K562 (cell line): ENCODE measurements around the gene ECD. TPM values are rescaled to one million over a fixed set of nuclear protein-coding genes. Genes with fewer than 3 reads are reported as not detected.

ENCODE experiments used
- ATAC-seq: fragments of 200-7000 bp; cut with Tn5 transposase; 3 replicates; pipeline ENCODE4 v1.9.1; 2020; ENCODE audit warnings: moderate library complexity
- BruUV-seq: library from RNA; stranded (reverse); fragments of 400-500 nt; replicated peaks from 2 replicates; lab custom pipeline; 2021; lab: Mats Ljungman, UMichigan
- CTCF ChIA-PET: fragments of 300-600 bp; formaldehyde crosslinking; extraction: SDS; loops from one replicate; lab custom pipeline; 2021; ENCODE audit warnings: low intra/inter-chr PET ratio; lab: Yijun Ruan, JAX
- POLR2A ChIA-PET: fragments of 300-600, 350-650 bp; sonication (Branson Sonifier 250); formaldehyde crosslinking; extraction: SDS; loops from one replicate; lab custom pipeline; 2021; ENCODE audit warnings: antibody characterized with exemption, inconsistent platforms; lab: Yijun Ruan, JAX
- DNase-seq, 4 experiments: peaks; one replicate each; pipeline versions ENCODE4 v3.0.0 to v3.0.0-alpha.2; 2011 to 2018; ENCODE audit warnings: low spot score in 3 of 4, mixed read lengths in 3 of 4; ENCODE audit errors: extremely low read depth in 1 of 4
- FAIRE-seq: peaks from 2 replicates; lab custom pipeline; 2011; peaks lifted over from hg19 to GRCh38; lab: Jason Lieb, UNC
- H2AFZ ChIP-seq: 2 replicates; pipeline ENCODE4 v1.6.0; 2011; ENCODE audit warnings: low read depth, low read length, control low read depth, inconsistent platforms
- H3K27ac ChIP-seq: fragments of 200-600 bp; 3 replicates; pipeline ENCODE4 v1.8.0; 2011; ENCODE audit warnings: low read depth, mild to moderate bottlenecking, control low read depth, inconsistent platforms, low read length, moderate library complexity, mixed read lengths; ENCODE audit errors: extremely low read depth
- H3K27me3 ChIP-seq, 2 experiments: fragments of 300-600 bp in 1 of 2; 2 replicates in 1 of 2; 3 replicates in 1 of 2; pipeline versions ENCODE4 v1.6.0 to v1.8.0; 2011; ENCODE audit warnings: inconsistent platforms in 2 of 2, low read length in 2 of 2, mild to moderate bottlenecking in 1 of 2, mixed read lengths in 1 of 2, moderate library complexity in 1 of 2; ENCODE audit not compliant: control insufficient read depth in 2 of 2, insufficient read depth in 2 of 2
- H3K36me3 ChIP-seq: fragments of 300-600 bp; 3 replicates; pipeline ENCODE4 v1.8.0; 2011; ENCODE audit warnings: mild to moderate bottlenecking, low read length, inconsistent platforms; ENCODE audit not compliant: control insufficient read depth, insufficient read depth
- H3K4me1 ChIP-seq, 2 experiments: fragments of 200-600 bp in 1 of 2; replicated peaks in 1 of 2; 2 replicates in 1 of 2; 3 replicates in 1 of 2; pipeline versions ENCODE4 v1.5.1 to v1.8.0; 2011; ENCODE audit warnings: inconsistent platforms in 2 of 2, low read length in 2 of 2, mild to moderate bottlenecking in 1 of 2, mixed read lengths in 1 of 2, moderate library complexity in 1 of 2; ENCODE audit not compliant: control insufficient read depth in 2 of 2, insufficient read depth in 2 of 2
- H3K4me2 ChIP-seq: 2 replicates; pipeline ENCODE4 v1.6.1; 2011; ENCODE audit warnings: low read length, control low read depth, inconsistent platforms, mixed read lengths; ENCODE audit not compliant: insufficient read depth
- H3K4me3 ChIP-seq: fragments of 200-600 bp; sonication (generic), shearing (Covaris generic); 2 replicates; pipeline ENCODE4 v1.5.1; 2016; ENCODE audit warnings: control low read depth, inconsistent platforms
- H3K79me2 ChIP-seq: fragments of 200-600 bp; 3 replicates; pipeline ENCODE4 v1.8.0; 2011; ENCODE audit warnings: low read length, inconsistent platforms; ENCODE audit not compliant: control insufficient read depth, insufficient read depth
- H3K9ac ChIP-seq, 2 experiments: 2 replicates each; pipeline versions ENCODE4 v1.6.0 to v1.6.1; 2011; ENCODE audit warnings: low read depth in 2 of 2, low read length in 2 of 2, control low read depth in 1 of 2, inconsistent platforms in 1 of 2, mild to moderate bottlenecking in 1 of 2, mixed read lengths in 1 of 2; ENCODE audit not compliant: insufficient read depth in 1 of 2
- H3K9me1 ChIP-seq: one replicate; pipeline ENCODE4 v1.6.0; 2011; ENCODE audit warnings: inconsistent platforms, mild to moderate bottlenecking, low read length, moderate library complexity; ENCODE audit not compliant: control insufficient read depth, insufficient read depth
- H3K9me3 ChIP-seq: replicated peaks from 2 replicates; pipeline ENCODE4 v1.5.1; 2011; ENCODE audit warnings: low read depth, low read length, inconsistent platforms; ENCODE audit not compliant: control insufficient read depth, insufficient read depth
- H4K20me1 ChIP-seq: replicated peaks from 2 replicates; pipeline ENCODE4 v1.6.1; 2011; ENCODE audit warnings: low read length, inconsistent platforms, mixed read lengths; ENCODE audit not compliant: control insufficient read depth, insufficient read depth
- CREB3 ChIP-seq: fragments of 450-650 bp; conservative IDR thresholded peaks from 2 replicates; pipeline ENCODE4 v1.6.1; 2016; ENCODE audit warnings: missing genetic modification characterization, low read depth, mild to moderate bottlenecking, missing compliant biosample characterization, moderate library complexity
- DNMT1 ChIP-seq: fragments of 450-650 bp; IDR thresholded peaks from 2 replicates; pipeline ENCODE4 v1.6.1; 2016; ENCODE audit warnings: antibody characterized with exemption, mild to moderate bottlenecking
- FOSL1 ChIP-seq: fragments of 200-800 bp; sonication (Bioruptor generic); conservative IDR thresholded peaks from 2 replicates; pipeline ENCODE4 v1.6.1; 2016; ENCODE audit warnings: missing genetic modification characterization, missing compliant biosample characterization
- JUN ChIP-seq, 2 experiments: sonication (generic) in 1 of 2; formaldehyde crosslinking in 1 of 2; IDR thresholded peaks; 2 replicates each; pipeline versions ENCODE4 v1.6.1 to v1.8.0; 2012 to 2022; ENCODE audit warnings: borderline replicate concordance in 2 of 2, mild to moderate bottlenecking in 2 of 2, improper control_type of control experiment in 1 of 2, low read depth in 1 of 2, low read length in 1 of 2, missing genetic modification reagents in 1 of 2
- JUND ChIP-seq, 2 experiments: IDR thresholded peaks; 2 replicates in 1 of 2; 3 replicates in 1 of 2; pipeline ENCODE4 v1.6.1; 2011; ENCODE audit warnings: borderline replicate concordance in 2 of 2, low read depth in 2 of 2, low read length in 2 of 2, improper control_type of control experiment in 1 of 2, missing biosample characterization in 1 of 2, missing genetic modification characterization in 1 of 2, missing genetic modification reagents in 1 of 2
- MEF2A ChIP-seq: IDR thresholded peaks from 2 replicates; pipeline ENCODE4 v1.6.1; 2011; ENCODE audit warnings: low read depth, mild to moderate bottlenecking, low read length, moderate library complexity; ENCODE audit not compliant: control insufficient read depth
- OTX1 ChIP-seq: fragments of 450-650 bp; formaldehyde crosslinking; IDR thresholded peaks from 2 replicates; pipeline ENCODE4 v1.4.0; 2022; ENCODE audit warnings: mild to moderate bottlenecking
- POLR2AphosphoS2 ChIP-seq: IDR thresholded peaks from 2 replicates; pipeline ENCODE4 v1.6.1; 2012; ENCODE audit warnings: low read length, improper control_type of control experiment
- PTRF ChIP-seq: fragments of 450-650 bp; IDR thresholded peaks from 2 replicates; pipeline ENCODE4 v1.6.1; 2016; ENCODE audit warnings: mild to moderate bottlenecking, missing genetic modification characterization, missing compliant biosample characterization
- SIN3A ChIP-seq, 2 experiments: fragments of 150-350 bp in 1 of 2; IDR thresholded peaks; 2 replicates each; pipeline ENCODE4 v1.6.1; 2011 to 2016; ENCODE audit warnings: borderline replicate concordance in 2 of 2, low read depth in 2 of 2, low read length in 2 of 2, mild to moderate bottlenecking in 2 of 2, moderate library complexity in 2 of 2; ENCODE audit not compliant: control insufficient read depth in 1 of 2
- SMARCE1 ChIP-seq: fragments of 450-650 bp; IDR thresholded peaks from 2 replicates; pipeline ENCODE4 v1.7.1; 2016; ENCODE audit warnings: mild to moderate bottlenecking
- SP1 ChIP-seq: sonication (generic); formaldehyde crosslinking; IDR thresholded peaks from 2 replicates; pipeline ENCODE4 v1.8.1; 2022; ENCODE audit warnings: mild to moderate bottlenecking, missing genetic modification reagents
- TBP ChIP-seq: optimal IDR thresholded peaks from 2 replicates; pipeline ENCODE3; 2011; ENCODE audit warnings: low read depth, low read length, improper control_type of control experiment
- THAP7 ChIP-seq: fragments of 250-450 bp; sonication (Bioruptor Pico); IDR thresholded peaks from 2 replicates; pipeline ENCODE4 v1.5.0; 2021
- ZNF12 ChIP-seq: sonication (generic); formaldehyde crosslinking; IDR thresholded peaks from 2 replicates; pipeline ENCODE4 v1.4.0; 2020; ENCODE audit warnings: mild to moderate bottlenecking, missing genetic modification reagents
- ZNF778 ChIP-seq: fragments of 450-650 bp; formaldehyde crosslinking; IDR thresholded peaks from 2 replicates; pipeline ENCODE4 v1.4.0; 2020; ENCODE audit warnings: mild to moderate bottlenecking, moderate library complexity
- WGBS: fragments of 100-300 bp; shearing (Covaris generic); methylation state at CpG from one replicate; pipeline ENCODE4 v1.1.6; 2016; ENCODE audit warnings: low coverage, mixed read lengths; ENCODE audit not compliant: insufficient coverage; ENCODE audit errors: missing lambda C conversion rate; 5-methylcytosine and 5-hydroxymethylcytosine counted together
- in situ Hi-C: fragments of 300-500 bp; cut with MboI; formaldehyde crosslinking; loops from 4 replicates; pipeline ENCODE4 v1.15.0; 2018; ENCODE audit warnings: inconsistent platforms, mixed read lengths
- intact Hi-C: fragments of 100-400 bp; cut with micrococcal nuclease; formaldehyde crosslinking; loops from 2 replicates; pipeline ENCODE4 v1.14.2; 2022
- polyA plus RNA-seq, 8 experiments: library from polyadenylated mRNA; depleted of rRNA in 4 of 8; stranded (reverse) in 5 of 8; unstranded in 3 of 8; fragments of >200 nt; fragmentation: Nextera tagmentation in 2 of 8; fragmentation: Illumina TruSeq in 1 of 8; extraction: Ambion mirVana in 2 of 8; extraction: Trizol in 1 of 8; gene quantifications; 2 replicates each; pipeline versions ENCODE4 v1.2.1 to v1.2.3, GENCODE V29; 2011 to 2014; ENCODE audit warnings: inconsistent platforms in 1 of 8, missing spikeins in 1 of 8
- total RNA-seq, 7 experiments: library from RNA; depleted of rRNA in 6 of 7; stranded (reverse); fragments of >200 nt in 6 of 7; fragmentation: Illumina TruSeq in 2 of 7; extraction: Trizol in 2 of 7; gene quantifications; 2 replicates each; pipeline versions ENCODE4 v1.2.1 to v1.2.3, GENCODE V29; 2011 to 2021; ENCODE audit warnings: low replicate concordance in 1 of 7

ECD gene
- total and polyA plus RNA-seq, 9 of the 15 experiments (the other 6 are each of a cell fraction or from before 2014, with no cell fraction given): 33.5 to 79.9 (median 53.2) TPM

- TF ChIP-seq CREB3 (tag) (no peak), SMARCE1 (no peak), ZNF778 (no peak)
These were observed 48.4 kb downstream of the ECD start (continued) for GRCh38 chr10:73119457-73119856.

GRCh38 chr10:73117976-73118743 is 49.6 kb downstream of the ECD start:
- no TSS peak for BruUV-seq
- in situ Hi-C loops (no loop called here), intact Hi-C loops (no loop called here)
- WGBS: 32% methylated on average over 5 of the region's 5 CpGs
- Histone ChIP-seq H2AFZ (no peak overlapping the region), H3K4me1 (peaks cover 0 to 7% of the 10 kb centered on the region in 2 experiments; a peak in 3 of 5 replicates), H4K20me1 (no peaks in the 10 kb centered on the region), H3K79me2 (no peaks in the 10 kb centered on the region), H3K27me3 (no peaks in the 10 kb centered on the region), H3K9me1 (no peaks in the 10 kb centered on the region), H3K27ac (peak overlapping the region; percentile 65), H3K36me3 (peaks cover 27% of the 10 kb centered on the region; the same call in 1 of the 3 replicates), H3K4me3 (no peak overlapping the region), H3K9me3 (no peaks in the 10 kb centered on the region), H3K4me2 (peak overlapping the region; percentile 59), H3K9ac (peak overlapping the region in 1 of 2 experiments; percentile 24; a peak in 1 of 4 replicates)
- no peak for FAIRE-seq
- DNase-seq: peak in 2 of 4 experiments; percentile 37 to 50
- CTCF ChIA-PET: no interaction called here
- POLR2A ChIA-PET: no interaction called here
- peak; percentile 50 for ATAC-seq
- no peak for TF ChIP-seq SIN3A (IDR thresholded peaks at IDR 0.05; ENCODE audit: borderline replicate concordance in 2 of 2, control insufficient read depth in 1 of 2, low read depth in 2 of 2, low read length in 2 of 2)
- TF ChIP-seq THAP7: no peak
- TF ChIP-seq FOSL1: peak; percentile 66; the same call in 1 of the 2 replicates
- no peak for TF ChIP-seq ZNF12 (CRISPR knock-in tag)
- TF ChIP-seq DNMT1: no peak
- TF ChIP-seq POLR2AphosphoS2: no peak
- TF ChIP-seq JUND (IDR thresholded peaks at IDR 0.05; ENCODE audit: borderline replicate concordance, low read depth, low read length): peak; percentile 82
- peak; percentile 70; the same call in 2 of the 3 replicates for TF ChIP-seq JUND (tag; IDR thresholded peaks at IDR 0.05; ENCODE audit: borderline replicate concordance, low read depth, low read length)
- no peak for TF ChIP-seq OTX1 (CRISPR knock-in tag)
- TF ChIP-seq TBP: no peak
- no peak for TF ChIP-seq PTRF
- no peak for TF ChIP-seq SP1 (CRISPR knock-in tag)
- TF ChIP-seq MEF2A: peak; percentile 79; the same call in 1 of the 2 replicates
- 0 out of 2 replicates have a peak, but pooled peaks have one; percentile 48 for TF ChIP-seq JUN (IDR thresholded peaks at IDR 0.05; ENCODE audit: borderline replicate concordance, low read depth, low read length)
- TF ChIP-seq JUN (CRISPR knock-in tag; IDR thresholded peaks at IDR 0.05; ENCODE audit: borderline replicate concordance): no peak
